Esophagus squamous epithelium (tissue), 4 donors: ENCODE measurements around the gene SLC12A7.

ENCODE experiments used
- POLR2A ChIP-seq, 4 donors: fragments of 450-650 bp; IDR thresholded peaks; one replicate each; pipeline ENCODE4 v1.6.1; 2017; ENCODE audit warnings: antibody characterized with exemption in 4 of 4, mild to moderate bottlenecking in 4 of 4, moderate library complexity in 3 of 4
- TF ChIP-seq, protein P1 (sequence below), 6 experiments: fragments of 450-650 bp in 4 of 6; fragments of 200-600 bp in 2 of 6; sonication (generic) in 2 of 6; IDR thresholded peaks; one replicate each; pipeline ENCODE4 v1.5.1; 2016 to 2019; ENCODE audit warnings: antibody characterized with exemption in 6 of 6, mild to moderate bottlenecking in 4 of 6, moderate library complexity in 4 of 6

DNA sequence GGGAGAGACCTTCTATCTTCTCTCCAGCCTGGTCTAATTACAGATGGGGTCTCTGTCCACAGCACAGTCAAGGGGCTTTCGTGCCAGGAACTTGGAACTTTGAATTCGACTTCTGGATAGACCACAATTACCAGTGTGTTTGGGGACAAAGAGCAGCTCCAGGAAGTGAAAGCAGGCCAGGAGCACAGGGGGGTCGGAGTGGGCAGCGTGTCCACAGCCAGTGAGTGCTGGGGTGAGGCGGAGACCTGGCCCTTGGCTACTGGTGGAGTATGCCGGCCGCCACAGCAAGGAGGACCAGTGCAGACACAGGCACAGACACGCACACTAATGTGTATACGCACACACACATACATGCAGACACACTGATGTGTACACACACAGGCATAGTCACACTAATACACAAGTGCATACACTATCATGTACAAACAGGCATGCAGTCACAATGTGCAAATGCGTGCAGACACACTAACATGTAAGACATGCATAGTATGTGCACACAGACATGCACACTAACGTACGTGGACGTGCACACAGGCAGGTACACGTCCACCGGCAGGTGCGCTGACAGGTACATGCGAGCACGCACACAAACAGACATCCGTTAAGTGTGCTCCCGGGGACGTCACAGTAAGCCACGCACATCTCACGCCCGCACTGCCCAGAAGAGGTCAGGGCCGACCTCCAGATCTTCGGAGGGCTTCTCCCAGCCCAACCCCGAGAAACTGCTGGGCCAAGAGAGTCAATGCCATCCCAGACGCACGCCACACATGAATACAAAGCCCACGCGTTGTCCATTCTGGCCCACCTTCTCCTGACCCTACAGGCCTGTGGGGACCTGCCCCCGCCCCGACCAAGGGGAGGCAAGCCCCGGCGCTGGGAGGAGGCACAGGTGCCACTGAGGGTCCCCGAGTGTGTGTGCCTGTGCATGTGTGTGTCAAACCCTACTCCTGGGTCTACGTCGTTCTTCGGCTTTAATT is 56.8 kb downstream of the SLC12A7 start:
- TF ChIP-seq POLR2A (IDR thresholded peaks at IDR 0.05): no peak
- TF ChIP-seq, protein P1, sequence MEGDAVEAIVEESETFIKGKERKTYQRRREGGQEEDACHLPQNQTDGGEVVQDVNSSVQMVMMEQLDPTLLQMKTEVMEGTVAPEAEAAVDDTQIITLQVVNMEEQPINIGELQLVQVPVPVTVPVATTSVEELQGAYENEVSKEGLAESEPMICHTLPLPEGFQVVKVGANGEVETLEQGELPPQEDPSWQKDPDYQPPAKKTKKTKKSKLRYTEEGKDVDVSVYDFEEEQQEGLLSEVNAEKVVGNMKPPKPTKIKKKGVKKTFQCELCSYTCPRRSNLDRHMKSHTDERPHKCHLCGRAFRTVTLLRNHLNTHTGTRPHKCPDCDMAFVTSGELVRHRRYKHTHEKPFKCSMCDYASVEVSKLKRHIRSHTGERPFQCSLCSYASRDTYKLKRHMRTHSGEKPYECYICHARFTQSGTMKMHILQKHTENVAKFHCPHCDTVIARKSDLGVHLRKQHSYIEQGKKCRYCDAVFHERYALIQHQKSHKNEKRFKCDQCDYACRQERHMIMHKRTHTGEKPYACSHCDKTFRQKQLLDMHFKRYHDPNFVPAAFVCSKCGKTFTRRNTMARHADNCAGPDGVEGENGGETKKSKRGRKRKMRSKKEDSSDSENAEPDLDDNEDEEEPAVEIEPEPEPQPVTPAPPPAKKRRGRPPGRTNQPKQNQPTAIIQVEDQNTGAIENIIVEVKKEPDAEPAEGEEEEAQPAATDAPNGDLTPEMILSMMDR (IDR thresholded peaks at IDR 0.05): no peak
